ENCODE measurements around the gene LDAH. TPM values are rescaled to one million over a fixed set of nuclear protein-coding genes. Genes with fewer than 3 reads are reported as not detected.
"Not testable (repeated sequence)": the region's sequence is repeated elsewhere in the genome, so short reads cannot be mapped to it uniquely, and the experiment has no call there.

LDAH gene
- polyA plus RNA-seq, 3 donors = 24.7 to 41.7 (median 29.6) TPM

GRCh38 chr2:20803974-20804373, 18.9 kb downstream of the LDAH start:
- DNase-seq (ENCODE audit: extremely low read depth in 1 of 11, low read depth in 9 of 11, low spot score in 4 of 11) = no peak

GRCh38 chr2:20803226-20803682, 19.6 kb downstream of the LDAH start:
- DNase-seq (ENCODE audit: extremely low read depth in 1 of 11, low read depth in 9 of 11, low spot score in 4 of 11) = no peak

- no peak for DNase-seq (ENCODE audit: extremely low read depth in 1 of 11, low read depth in 9 of 11, low spot score in 4 of 11)
Observed at GRCh38 chr2:20797096-20797495, 25.8 kb downstream of the LDAH start.

GRCh38 chr2:20796374-20796791, 26.5 kb downstream of the LDAH start:
- DNase-seq (ENCODE audit: extremely low read depth in 1 of 11, low read depth in 9 of 11, low spot score in 4 of 11) = no peak

GRCh38 chr2:20793944-20794343, 29.0 kb downstream of the LDAH start:
- not testable (repeated sequence) for DNase-seq (ENCODE audit: extremely low read depth in 1 of 11, low read depth in 9 of 11, low spot score in 4 of 11)

GRCh38 chr2:20781656-20782265, 41.1 kb downstream of the LDAH start:
- peak in 1 of 11 donors; percentile 5 for DNase-seq (ENCODE audit: extremely low read depth in 1 of 11, low read depth in 9 of 11, low spot score in 4 of 11)

- DNase-seq (ENCODE audit: extremely low read depth in 1 of 11, low read depth in 9 of 11, low spot score in 4 of 11) = no peak
Observed at GRCh38 chr2:20771299-20771698, 51.6 kb downstream of the LDAH start.

- no peak for DNase-seq (ENCODE audit: extremely low read depth in 1 of 11, low read depth in 9 of 11, low spot score in 4 of 11)
Observed at GRCh38 chr2:20766798-20767644, 55.9 kb downstream of the LDAH start.

GRCh38 chr2:20766213-20766612, 56.7 kb downstream of the LDAH start:
- no peak for DNase-seq (ENCODE audit: extremely low read depth in 1 of 11, low read depth in 9 of 11, low spot score in 4 of 11)

GRCh38 chr2:20762945-20763683, 59.8 kb downstream of the LDAH start:
- DNase-seq (ENCODE audit: extremely low read depth in 1 of 11, low read depth in 9 of 11, low spot score in 4 of 11) = no peak

GRCh38 chr2:20759487-20759886, 63.4 kb downstream of the LDAH start:
- DNase-seq (ENCODE audit: extremely low read depth in 1 of 11, low read depth in 9 of 11, low spot score in 4 of 11) = no peak

GRCh38 chr2:20758997-20759396, 63.9 kb downstream of the LDAH start:
- DNase-seq (ENCODE audit: extremely low read depth in 1 of 11, low read depth in 9 of 11, low spot score in 4 of 11) = no peak

GRCh38 chr2:20757405-20758090, 65.4 kb downstream of the LDAH start:
- no peak for DNase-seq (ENCODE audit: extremely low read depth in 1 of 11, low read depth in 9 of 11, low spot score in 4 of 11)

- no peak for DNase-seq (ENCODE audit: extremely low read depth in 1 of 11, low read depth in 9 of 11, low spot score in 4 of 11)
Observed at GRCh38 chr2:20755132-20755800, 67.6 kb downstream of the LDAH start.

GRCh38 chr2:20752293-20752692, 70.6 kb downstream of the LDAH start:
- no peak for DNase-seq (ENCODE audit: extremely low read depth in 1 of 11, low read depth in 9 of 11, low spot score in 4 of 11)

- no peak for DNase-seq (ENCODE audit: extremely low read depth in 1 of 11, low read depth in 9 of 11, low spot score in 4 of 11)
Observed at GRCh38 chr2:20747317-20747716, 75.6 kb downstream of the LDAH start.

GRCh38 chr2:20745924-20746555, 76.9 kb downstream of the LDAH start:
- DNase-seq (ENCODE audit: extremely low read depth in 1 of 11, low read depth in 9 of 11, low spot score in 4 of 11) = peak in 8 of 11 donors; percentile 9 to 71 (median 20)
